Dendritic cell treated with granulocyte-macrophage colony-stimulating factor and Interleukin-4, amounts not matched to agents 40 ng/mL and 50 ng/mL, for 4 days (primary cell): Measurements from ENCODE around the gene ZBTB47.

Experiments
- H3K27ac Mint-ChIP-seq: one replicate; pipeline ENCODE4 v1.8.0; 2022; ENCODE audit warnings: mild to moderate bottlenecking, mixed read lengths
- H3K27me3 Mint-ChIP-seq: one replicate; pipeline ENCODE4 v1.8.0; 2022; ENCODE audit warnings: mild to moderate bottlenecking, mixed read lengths
- H3K36me3 Mint-ChIP-seq: one replicate; pipeline ENCODE4 v1.8.0; 2022; ENCODE audit warnings: low read depth, mixed read lengths
- H3K4me1 Mint-ChIP-seq: one replicate; pipeline ENCODE4 v1.8.0; 2022; ENCODE audit warnings: low read depth, mixed read lengths
- H3K4me3 Mint-ChIP-seq: one replicate; pipeline ENCODE4 v1.8.0; 2022; ENCODE audit warnings: mild to moderate bottlenecking, moderate library complexity, mixed read lengths
- H3K9me3 Mint-ChIP-seq: one replicate; pipeline ENCODE4 v1.8.0; 2022; ENCODE audit warnings: mixed read lengths
- intact Hi-C: fragments of 100-400 bp; cut with micrococcal nuclease; formaldehyde crosslinking; loops from one replicate; pipeline ENCODE4 v1.15.0; 2022

The ZBTB47 gene

GRCh38 chr3:42640129-42640528, 13.4 kb upstream of the ZBTB47 start:
- Mint-ChIP-seq H3K9me3 (no peaks in the 10 kb centered on the region), H3K4me1 (peaks cover 7% of the 10 kb centered on the region), H3K27me3 (no peaks in the 10 kb centered on the region), H3K27ac (peak overlapping the region; percentile 21), H3K36me3 (peaks cover 33% of the 10 kb centered on the region), H3K4me3 (no peak overlapping the region)
- intact Hi-C loops, result no loop called here

GRCh38 chr3:42640771-42641370, 12.6 kb upstream of the ZBTB47 start:
- Mint-ChIP-seq H3K4me3 (no peak overlapping the region), H3K27ac (peak overlapping the region; percentile 21), H3K36me3 (peaks cover 38% of the 10 kb centered on the region), H3K9me3 (no peaks in the 10 kb centered on the region), H3K27me3 (no peaks in the 10 kb centered on the region), H3K4me1 (peaks cover 7% of the 10 kb centered on the region)
- intact Hi-C loops, result no loop called here

DNA sequence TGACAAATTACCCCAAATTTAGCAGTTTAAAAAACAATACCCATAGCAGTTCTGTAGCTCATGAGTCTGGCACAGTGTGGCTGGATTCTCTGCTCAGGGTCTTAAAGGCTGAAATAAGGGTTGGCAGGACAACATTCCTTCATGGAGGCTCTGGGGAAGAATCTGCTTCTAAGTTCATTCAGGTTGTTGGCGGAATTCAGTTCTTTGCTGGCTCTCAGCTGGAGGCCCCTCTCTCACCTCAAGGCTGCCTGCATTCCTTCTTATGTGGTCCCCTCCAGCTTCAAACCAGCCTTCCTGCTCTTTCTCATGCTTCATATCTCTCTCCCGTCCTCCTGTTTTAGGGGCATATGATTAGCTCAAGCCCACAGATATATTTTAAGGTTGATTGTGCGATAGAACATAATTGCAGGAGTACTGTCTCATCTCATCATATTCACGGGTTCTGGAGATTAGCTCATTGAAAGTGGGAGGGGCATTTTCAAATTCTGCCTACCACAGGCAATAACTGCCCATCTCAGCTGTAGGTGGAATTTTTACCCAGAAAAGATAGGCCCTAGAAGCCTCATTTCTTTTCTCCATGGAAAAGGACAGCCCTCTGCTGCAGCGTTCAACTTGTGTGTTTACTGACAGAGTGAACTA, 5.6 kb upstream of the ZBTB47 start:
- Mint-ChIP-seq H3K36me3 (peaks cover 83% of the 10 kb centered on the region), H3K27me3 (no peaks in the 10 kb centered on the region)
- intact Hi-C loops, result no loop called here

GRCh38 chr3:42649006-42649405, 4.5 kb upstream of the ZBTB47 start:
- H3K4me3 Mint-ChIP-seq, result no peak overlapping the region
- H3K9me3 Mint-ChIP-seq, result no peaks in the 10 kb centered on the region
- H3K27ac Mint-ChIP-seq, result no peak overlapping the region
- peaks cover 59% of the 10 kb centered on the region for H3K4me1 Mint-ChIP-seq
- H3K27me3 Mint-ChIP-seq, result no peaks in the 10 kb centered on the region
- intact Hi-C loops, result no loop called here
- H3K36me3 Mint-ChIP-seq, result peaks cover 79% of the 10 kb centered on the region

More for the DNA sequence above, 5.6 kb upstream of the ZBTB47 start:
- Mint-ChIP-seq H3K9me3 (no peaks in the 10 kb centered on the region), H3K27ac (no peak overlapping the region), H3K4me3 (no peak overlapping the region), H3K4me1 (peaks cover 50% of the 10 kb centered on the region)

DNA sequence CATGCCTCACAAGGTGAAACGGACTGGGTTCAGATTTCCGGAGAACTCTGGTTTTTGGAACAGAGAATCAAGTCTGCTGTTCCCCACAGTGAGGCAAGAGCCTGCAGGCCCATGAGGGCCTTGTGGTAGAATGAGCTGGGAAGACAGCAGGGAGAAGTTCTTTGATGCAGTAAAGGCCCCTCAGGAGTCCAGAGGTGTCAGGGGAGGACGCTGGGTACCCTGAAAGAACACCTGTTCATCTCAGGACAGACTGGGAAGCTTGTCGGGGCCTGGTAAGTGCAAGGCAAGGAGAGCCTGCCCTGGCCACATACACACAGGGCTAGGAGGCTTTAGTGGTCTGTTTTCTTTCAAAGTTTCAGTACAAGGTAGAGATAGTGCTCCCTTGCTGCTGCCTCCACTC, 3.7 kb upstream of the ZBTB47 start:
- peaks cover 59% of the 10 kb centered on the region for H3K4me1 Mint-ChIP-seq
- no peaks in the 10 kb centered on the region for H3K9me3 Mint-ChIP-seq
- H3K27me3 Mint-ChIP-seq, result no peaks in the 10 kb centered on the region
- H3K36me3 Mint-ChIP-seq, result peaks cover 72% of the 10 kb centered on the region
- no peak overlapping the region for H3K4me3 Mint-ChIP-seq
- intact Hi-C loops, result loop anchor here (5.0 kb wide), 2 partner anchors 67 to 98 kb away; partner anchors contain the start of gene SEC22C
- H3K27ac Mint-ChIP-seq, result peak overlapping the region; percentile 45

DNA sequence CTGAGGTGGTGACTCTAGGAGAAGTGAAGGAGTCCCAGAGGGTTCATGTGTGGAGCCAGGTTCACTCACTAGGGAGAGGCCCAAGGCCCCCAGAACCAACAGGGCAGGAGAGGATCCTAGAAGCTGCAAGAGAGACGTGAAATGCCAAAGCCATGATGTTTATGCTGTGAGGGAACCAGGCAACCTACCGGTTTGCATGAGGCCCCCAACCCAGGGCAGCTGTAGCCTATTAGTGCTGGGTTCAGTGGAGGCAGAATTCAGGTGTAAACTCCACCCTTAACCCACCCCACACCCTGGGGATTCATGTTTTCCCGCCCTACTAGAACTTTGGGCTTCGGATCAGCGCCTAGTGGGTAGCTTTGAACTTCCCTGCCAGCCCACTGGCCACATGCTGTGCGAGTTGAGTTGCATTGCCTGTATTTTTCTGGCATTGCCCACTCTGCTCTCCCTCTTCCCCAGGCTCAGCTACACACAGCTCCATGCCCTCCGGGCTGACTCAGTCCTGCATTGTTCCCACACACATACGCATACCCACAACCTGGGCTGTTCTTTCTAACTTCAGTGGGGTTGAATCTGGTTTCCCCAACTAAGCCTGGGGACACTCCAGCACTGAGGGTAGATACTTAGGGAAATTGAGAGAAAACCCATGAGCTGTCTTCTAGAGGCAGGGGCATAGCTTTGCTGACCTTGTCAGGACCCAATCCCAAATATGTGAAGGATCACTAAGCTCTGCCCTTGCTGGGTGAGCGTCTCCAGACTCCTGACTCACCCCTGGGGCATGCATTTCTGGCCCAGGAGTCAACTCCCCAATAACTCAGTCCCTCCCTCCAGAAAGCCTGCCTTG, 2.0 kb upstream of the ZBTB47 start:
- peaks cover 63% of the 10 kb centered on the region for H3K36me3 Mint-ChIP-seq
- peaks cover 75% of the 10 kb centered on the region for H3K4me1 Mint-ChIP-seq
- intact Hi-C loops, result loop anchor here (5.0 kb wide), 2 partner anchors 69 to 96 kb away; partner anchors contain the start of gene SEC22C
- no peak overlapping the region for H3K4me3 Mint-ChIP-seq
- H3K27ac Mint-ChIP-seq, result peak overlapping the region; percentile 90
- H3K27me3 Mint-ChIP-seq, result no peaks in the 10 kb centered on the region
- H3K9me3 Mint-ChIP-seq, result no peaks in the 10 kb centered on the region

DNA sequence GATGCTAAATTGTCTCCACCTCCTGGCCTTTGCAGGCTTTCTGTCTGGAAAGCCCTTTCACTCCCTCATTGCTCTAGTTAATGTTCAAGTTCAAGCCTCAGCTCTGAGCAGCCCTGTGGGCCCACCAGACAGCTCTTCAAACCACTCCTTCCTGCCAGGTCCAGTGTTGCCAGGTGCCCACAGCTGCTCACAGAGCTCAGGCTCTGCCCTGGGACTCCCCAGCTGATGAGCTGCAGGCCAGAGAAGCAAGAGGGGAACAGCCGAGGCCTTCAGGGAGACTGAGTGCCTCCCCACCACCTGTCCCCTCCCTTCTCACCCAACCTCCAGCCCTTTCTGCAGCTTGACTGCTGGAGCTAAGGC, 1.3 kb upstream of the ZBTB47 start:
- Mint-ChIP-seq H3K9me3 (no peaks in the 10 kb centered on the region), H3K27me3 (no peaks in the 10 kb centered on the region), H3K36me3 (peaks cover 58% of the 10 kb centered on the region), H3K4me3 (no peak overlapping the region), H3K27ac (peak overlapping the region; percentile 90), H3K4me1 (peaks cover 77% of the 10 kb centered on the region)
- intact Hi-C loops, result loop anchor here (5.0 kb wide), 2 partner anchors 70 to 95 kb away; partner anchors contain the start of gene SEC22C

GRCh38 chr3:42652611-42653302, 740 bp upstream of the ZBTB47 start:
- H3K4me1 Mint-ChIP-seq, result peaks cover 81% of the 10 kb centered on the region
- intact Hi-C loops, result loop anchor here (5.0 kb wide), 2 partner anchors 70 to 95 kb away; partner anchors contain the start of gene SEC22C
- peaks cover 58% of the 10 kb centered on the region for H3K36me3 Mint-ChIP-seq
- no peaks in the 10 kb centered on the region for H3K27me3 Mint-ChIP-seq
- H3K9me3 Mint-ChIP-seq, result no peaks in the 10 kb centered on the region
- H3K4me3 Mint-ChIP-seq, result peak overlapping the region; percentile 89
- peak overlapping the region; percentile 90 for H3K27ac Mint-ChIP-seq

GRCh38 chr3:42653303-42653559, 266 bp upstream of the ZBTB47 start:
- Mint-ChIP-seq H3K4me1 (peaks cover 80% of the 10 kb centered on the region), H3K9me3 (no peaks in the 10 kb centered on the region), H3K27ac (peak overlapping the region; percentile 90), H3K27me3 (no peaks in the 10 kb centered on the region), H3K36me3 (peaks cover 58% of the 10 kb centered on the region), H3K4me3 (peak overlapping the region; percentile 89)
- intact Hi-C loops, result loop anchor here (5.0 kb wide), 2 partner anchors 71 to 94 kb away; partner anchors contain the start of gene SEC22C

- Mint-ChIP-seq H3K4me3 (peak overlapping the region; percentile 89), H3K9me3 (no peaks in the 10 kb centered on the region), H3K36me3 (peaks cover 61% of the 10 kb centered on the region), H3K4me1 (peaks cover 86% of the 10 kb centered on the region), H3K27ac (peak overlapping the region; percentile 90), H3K27me3 (no peaks in the 10 kb centered on the region)
- intact Hi-C loops, result loop anchor here (2.0 to 5.0 kb wide), 3 partner anchors 54 to 93 kb away; partner anchors contain the start of genes NKTR and SEC22C
Observed at GRCh38 chr3:42654331-42655201, 1.1 kb downstream of the ZBTB47 start.

DNA sequence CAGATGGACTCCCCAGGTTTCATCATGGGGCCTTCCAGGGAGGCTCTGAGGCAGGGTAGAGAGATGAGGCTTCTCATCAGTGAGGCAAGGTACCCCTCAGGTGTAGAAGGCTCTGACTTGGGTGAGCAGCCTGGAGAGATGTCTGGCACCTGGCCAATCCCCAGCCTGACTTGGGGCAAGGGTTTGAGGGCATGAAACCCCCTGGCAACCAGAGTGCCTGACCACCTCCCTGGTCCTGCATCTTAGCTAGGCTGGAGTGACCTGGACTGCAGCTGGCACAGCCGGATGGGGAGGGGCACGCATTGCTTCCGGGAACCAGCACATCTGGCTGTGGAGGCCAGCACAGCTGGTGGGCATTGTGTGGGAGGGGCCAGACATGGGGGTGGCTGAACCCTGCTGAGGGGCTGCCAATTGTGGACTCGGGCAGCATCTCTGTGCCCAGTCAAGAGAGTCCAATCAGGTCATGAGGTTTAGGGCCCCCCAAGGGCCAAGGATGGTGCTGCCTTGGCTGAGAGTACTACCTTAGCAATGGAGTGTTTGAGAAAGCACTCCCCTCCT, 1.9 kb downstream of the ZBTB47 start:
- Mint-ChIP-seq H3K4me1 (peaks cover 78% of the 10 kb centered on the region), H3K27ac (peak overlapping the region; percentile 34), H3K27me3 (no peaks in the 10 kb centered on the region), H3K9me3 (no peaks in the 10 kb centered on the region), H3K36me3 (peaks cover 61% of the 10 kb centered on the region), H3K4me3 (peak overlapping the region; percentile 63)
- intact Hi-C loops, result loop anchor here (2.0 kb wide), 1 partner anchor 55 kb away; the partner anchor contains the start of gene NKTR

DNA sequence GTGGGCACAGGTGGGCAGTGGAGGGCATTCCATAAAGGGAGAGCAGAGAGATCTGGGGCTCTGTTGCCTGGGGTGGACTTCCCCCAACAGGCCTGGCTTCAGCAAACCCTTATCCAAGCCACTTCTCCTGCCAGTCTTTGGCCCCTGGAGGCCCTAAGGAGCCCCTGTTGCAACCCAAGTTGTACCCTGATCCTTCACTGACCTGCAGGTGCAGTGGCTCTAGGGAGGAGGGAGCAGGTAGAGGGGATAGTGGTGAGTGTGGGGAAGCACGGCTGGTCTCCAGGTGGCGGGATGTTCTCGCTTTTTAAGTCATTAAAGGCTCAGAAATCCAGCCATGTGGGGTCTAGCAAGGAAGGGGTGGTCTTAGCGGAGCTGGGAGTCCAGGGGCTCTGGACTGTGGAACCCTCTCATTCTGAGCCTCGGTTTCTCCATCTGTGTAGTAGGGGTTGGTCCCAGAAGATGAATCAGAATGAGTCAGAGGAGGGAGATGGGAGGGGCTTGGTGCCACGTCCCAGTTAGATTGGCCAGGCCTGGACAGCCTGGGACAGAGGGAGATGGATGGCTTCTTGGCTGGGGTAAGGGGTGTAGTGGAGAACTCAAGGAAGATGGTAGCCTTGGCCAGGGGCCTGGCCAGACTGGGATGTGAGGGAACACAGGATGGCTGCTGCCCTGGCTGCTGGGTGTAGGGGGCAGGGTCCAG, 2.6 kb downstream of the ZBTB47 start:
- no peak overlapping the region for H3K27ac Mint-ChIP-seq
- H3K9me3 Mint-ChIP-seq, result no peaks in the 10 kb centered on the region
- no peaks in the 10 kb centered on the region for H3K27me3 Mint-ChIP-seq
- H3K36me3 Mint-ChIP-seq, result peaks cover 61% of the 10 kb centered on the region
- H3K4me1 Mint-ChIP-seq, result peaks cover 72% of the 10 kb centered on the region
- intact Hi-C loops, result loop anchor here (2.0 kb wide), 1 partner anchor 55 kb away; the partner anchor contains the start of gene NKTR
- H3K4me3 Mint-ChIP-seq, result no peak overlapping the region
